T-helper 1 cell (primary cell): ENCODE data around the gene PROC.
A peak's percentile ranks its signal among the peaks of the same experiment; 100 is the strongest.
"Not testable (repeated sequence)": the region's sequence is repeated elsewhere in the genome, so short reads cannot be mapped to it uniquely, and the experiment has no call there.

ENCODE experiments used
- DNase-seq, 5 donors: peaks; one replicate each; pipeline ENCODE4 v3.0.0-alpha.2; 2012 to 2020

Gene PROC

GRCh38 chr2:127397568-127398238 is 20.5 kb upstream of the PROC start:
- no peak for DNase-seq

- peak in 1 of 5 donors; percentile 71 for DNase-seq
These were observed 20.0 kb upstream of the PROC start for GRCh38 chr2:127398239-127398590.

- DNase-seq, result no peak
These were observed 17.7 kb upstream of the PROC start for GRCh38 chr2:127400533-127400896.

- DNase-seq, result no peak
These were observed 17.1 kb upstream of the PROC start for GRCh38 chr2:127400897-127401756.

- no peak for DNase-seq
These were observed 16.2 kb upstream of the PROC start for GRCh38 chr2:127401757-127402695.

- DNase-seq, result no peak
These were observed 14.8 kb upstream of the PROC start for GRCh38 chr2:127403460-127403859.

GRCh38 chr2:127404466-127405254 is 13.6 kb upstream of the PROC start:
- DNase-seq, result no peak

- DNase-seq, result no peak
These were observed 13.0 kb upstream of the PROC start for GRCh38 chr2:127405255-127405610.

GRCh38 chr2:127406454-127406853 is 11.8 kb upstream of the PROC start:
- DNase-seq, result no peak

- DNase-seq, result no peak
These were observed 11.1 kb upstream of the PROC start for GRCh38 chr2:127407091-127407490.

- DNase-seq, result no peak
These were observed 10.6 kb upstream of the PROC start for GRCh38 chr2:127407661-127408003.

GRCh38 chr2:127408004-127408806 is 10.0 kb upstream of the PROC start:
- DNase-seq, result peak; percentile 78 to 92 (median 84)

- DNase-seq, result no peak
These were observed 9.5 kb upstream of the PROC start for GRCh38 chr2:127408807-127409099.

GRCh38 chr2:127409716-127410115 is 8.5 kb upstream of the PROC start:
- DNase-seq, result not testable (repeated sequence)

- DNase-seq, result peak in 1 of 5 donors; percentile 70
These were observed 7.2 kb upstream of the PROC start for GRCh38 chr2:127410871-127411652.

- DNase-seq, result no peak
These were observed 6.4 kb upstream of the PROC start for GRCh38 chr2:127411653-127412369.

GRCh38 chr2:127413200-127413599 is 5.0 kb upstream of the PROC start:
- no peak for DNase-seq

GRCh38 chr2:127413782-127414637 is 4.2 kb upstream of the PROC start:
- no peak for DNase-seq
